HepG2 (cell line): ENCODE data around the gene TNFAIP8L1. TPM values are rescaled to one million over a fixed set of nuclear protein-coding genes. Genes with fewer than 3 reads are reported as not detected.
A peak's percentile ranks its signal among the peaks of the same experiment; 100 is the strongest.

Experiments used
- ATAC-seq: fragments of 200-7000 bp; cut with Tn5 transposase; 3 replicates; pipeline ENCODE4 v1.9.1; 2020; ENCODE audit warnings: mild to moderate bottlenecking, moderate library complexity
- BruUV-seq: library from RNA; stranded (reverse); fragments of 400-500 nt; replicated peaks from 2 replicates; lab custom pipeline; 2021; lab: Mats Ljungman, UMichigan
- CTCF ChIA-PET: fragments of 300-600 bp; formaldehyde crosslinking; extraction: SDS; loops from one replicate; lab custom pipeline; 2021; ENCODE audit warnings: low total read pairs, inconsistent platforms, low intra/inter-chr PET ratio; lab: Yijun Ruan, JAX
- POLR2A ChIA-PET: fragments of 350-600 bp; sonication (Branson Sonifier 250); formaldehyde crosslinking; loops from one replicate; lab custom pipeline; 2020; ENCODE audit warnings: antibody characterized with exemption, inconsistent platforms; lab: Yijun Ruan, JAX
- DNase-seq: peaks from one replicate; pipeline ENCODE4 v3.0.0-alpha.2; 2015; ENCODE audit warnings: low spot score
- FAIRE-seq: peaks from 3 replicates; lab custom pipeline; 2011; peaks lifted over from hg19 to GRCh38; lab: Jason Lieb, UNC
- H2AFZ ChIP-seq: one replicate; pipeline ENCODE4 v1.6.1; 2011; ENCODE audit warnings: low read length, inconsistent platforms
- H3K27ac ChIP-seq: fragments of 300-600 bp; 3 replicates; pipeline ENCODE4 v1.8.0; 2011; ENCODE audit warnings: mixed run types, mild to moderate bottlenecking, mixed read lengths, low read length, inconsistent platforms; ENCODE audit not compliant: insufficient read depth; ENCODE audit errors: extremely low read length
- H3K27me3 ChIP-seq, 2 experiments: fragments of 200-600 bp in 1 of 2; 2 replicates in 1 of 2; 3 replicates in 1 of 2; pipeline versions ENCODE4 v1.6.0 to v1.8.0; 2011; ENCODE audit warnings: low read length in 2 of 2, mild to moderate bottlenecking in 2 of 2, moderate library complexity in 2 of 2, inconsistent platforms in 1 of 2; ENCODE audit not compliant: insufficient read depth in 2 of 2, control insufficient read depth in 1 of 2
- H3K36me3 ChIP-seq, 2 experiments: fragments of 200-600 bp in 1 of 2; replicated peaks in 1 of 2; 2 replicates in 1 of 2; 3 replicates in 1 of 2; pipeline versions ENCODE4 v1.5.1 to v1.8.0; 2011; ENCODE audit warnings: low read length in 2 of 2, inconsistent platforms in 1 of 2; ENCODE audit not compliant: insufficient read depth in 2 of 2, control insufficient read depth in 1 of 2
- H3K4me1 ChIP-seq: 2 replicates; pipeline ENCODE4 v1.5.1; 2012; ENCODE audit warnings: low read length, inconsistent platforms; ENCODE audit not compliant: insufficient read depth
- H3K4me2 ChIP-seq: 2 replicates; pipeline ENCODE4 v1.6.0; 2011; ENCODE audit warnings: low read depth, low read length, inconsistent platforms
- H3K4me3 ChIP-seq, 3 experiments: fragments of 200-600 bp in 1 of 3; sonication (generic), shearing (Covaris generic) in 1 of 3; replicated peaks in 1 of 3; 2 replicates each; pipeline ENCODE4 v1.5.1; 2011 to 2016; ENCODE audit warnings: low read length in 3 of 3, inconsistent platforms in 2 of 3, low read depth in 2 of 3, mild to moderate bottlenecking in 2 of 3, control low read depth in 1 of 3, mixed read lengths in 1 of 3; ENCODE audit not compliant: insufficient read depth in 1 of 3
- H3K79me2 ChIP-seq: one replicate; pipeline ENCODE4 v1.6.1; 2011; ENCODE audit warnings: low read length, inconsistent platforms; ENCODE audit not compliant: insufficient read depth
- H3K9ac ChIP-seq: 2 replicates; pipeline ENCODE4 v1.6.0; 2011; ENCODE audit warnings: mild to moderate bottlenecking, low read depth, low read length, inconsistent platforms; ENCODE audit not compliant: insufficient read depth
- H3K9me3 ChIP-seq: 2 replicates; pipeline ENCODE4 v1.5.1; 2012; ENCODE audit warnings: mild to moderate bottlenecking, low read length
- H4K20me1 ChIP-seq: 2 replicates; pipeline ENCODE4 v1.6.0; 2011; ENCODE audit warnings: inconsistent platforms, mild to moderate bottlenecking, low read length, moderate library complexity; ENCODE audit not compliant: insufficient read depth
- BRCA1 ChIP-seq: sonication (generic); formaldehyde crosslinking; IDR thresholded peaks from 2 replicates; pipeline ENCODE4 v1.4.0; 2020; ENCODE audit warnings: missing genetic modification reagents
- CERS6 ChIP-seq: sonication (generic); formaldehyde crosslinking; IDR thresholded peaks from 2 replicates; pipeline ENCODE4 v1.5.0; 2020; ENCODE audit warnings: missing genetic modification reagents
- E2F1 ChIP-seq: sonication (generic); formaldehyde crosslinking; IDR thresholded peaks from 2 replicates; pipeline ENCODE4 v1.5.0; 2020; ENCODE audit warnings: missing genetic modification reagents
- HDAC1 ChIP-seq: sonication (generic); formaldehyde crosslinking; IDR thresholded peaks from 2 replicates; pipeline ENCODE4 v1.5.1; 2020; ENCODE audit warnings: mild to moderate bottlenecking, missing genetic modification reagents
- HMGA1 ChIP-seq: sonication (generic); formaldehyde crosslinking; conservative IDR thresholded peaks from 2 replicates; pipeline ENCODE4 v1.4.0; 2020; ENCODE audit warnings: missing genetic modification reagents
- HNF4A ChIP-seq: sonication (generic); formaldehyde crosslinking; IDR thresholded peaks from 2 replicates; pipeline ENCODE4 v1.4.0; 2020; ENCODE audit warnings: missing genetic modification reagents
- HNRNPUL1 ChIP-seq: fragments of 200-400 bp; formaldehyde crosslinking; IDR thresholded peaks from 2 replicates; pipeline ENCODE4 v1.6.1; 2017; ENCODE audit warnings: low read depth, mild to moderate bottlenecking, low read length, moderate library complexity
- IKZF1 ChIP-seq: fragments of 450-650 bp; IDR thresholded peaks from 2 replicates; pipeline ENCODE4 v1.7.1; 2016
- MIER2 ChIP-seq: IDR thresholded peaks from 2 replicates; pipeline ENCODE4 v1.6.1; 2016; ENCODE audit warnings: missing biosample characterization, missing genetic modification reagents
- NCOA2 ChIP-seq: sonication (generic); formaldehyde crosslinking; IDR thresholded peaks from 2 replicates; pipeline ENCODE4 v1.8.0; 2022; ENCODE audit warnings: inconsistent platforms
- NR2C2 ChIP-seq: sonication (generic); formaldehyde crosslinking; IDR thresholded peaks from 2 replicates; pipeline ENCODE4 v1.4.0; 2020; ENCODE audit warnings: missing genetic modification reagents, mild to moderate bottlenecking, moderate library complexity, borderline replicate concordance
- PAWR ChIP-seq: sonication (generic); formaldehyde crosslinking; IDR thresholded peaks from 2 replicates; pipeline ENCODE4 v1.4.0; 2020; ENCODE audit warnings: missing genetic modification reagents, mild to moderate bottlenecking, borderline replicate concordance
- RNF2 ChIP-seq: fragments of 450-650 bp; conservative IDR thresholded peaks from 2 replicates; pipeline ENCODE4 v1.6.1; 2016; ENCODE audit warnings: low read depth
- TARDBP ChIP-seq: sonication (generic); formaldehyde crosslinking; IDR thresholded peaks from 2 replicates; pipeline ENCODE4 v1.8.0; 2022; ENCODE audit warnings: mild to moderate bottlenecking, missing genetic modification reagents
- ZNF44 ChIP-seq: sonication (generic); formaldehyde crosslinking; IDR thresholded peaks from 2 replicates; pipeline ENCODE4 v1.5.1; 2020; ENCODE audit warnings: mild to moderate bottlenecking, missing genetic modification reagents
- ZNF451 ChIP-seq: sonication (generic); formaldehyde crosslinking; IDR thresholded peaks from 2 replicates; pipeline ENCODE4 v1.5.0; 2020; ENCODE audit warnings: mild to moderate bottlenecking, missing genetic modification reagents
- ZSCAN21 ChIP-seq: sonication (generic); formaldehyde crosslinking; IDR thresholded peaks from 2 replicates; pipeline ENCODE4 v1.8.0; 2022; ENCODE audit warnings: mild to moderate bottlenecking, missing genetic modification reagents, moderate library complexity, borderline replicate concordance
- WGBS: methylation state at CpG from one replicate; pipeline ENCODE4 v1.1.6; 2017; ENCODE audit warnings: low lambda C conversion rate; 5-methylcytosine and 5-hydroxymethylcytosine counted together
- in situ Hi-C: cut with HindIII; loops from 2 replicates; pipeline ENCODE4 v1.10.0; 2017; ENCODE audit warnings: low pct_unique_long_range_greater_than_20kb; ENCODE audit not compliant: extremely low pct_ligation_motif_present
- intact Hi-C: fragments of 100-400 bp; cut with micrococcal nuclease; formaldehyde crosslinking; loops from one replicate; pipeline ENCODE4 v1.10.0; 2022; ENCODE audit not compliant: unreplicated experiment
- polyA plus RNA-seq, 8 experiments: library from polyadenylated mRNA; depleted of rRNA in 3 of 8; stranded (reverse) in 7 of 8; unstranded in 1 of 8; fragments of >200 nt; fragmentation: Illumina TruSeq in 4 of 8; extraction: Trizol in 4 of 8; gene quantifications; 2 replicates each; pipeline versions ENCODE4 v1.2.1 to v1.2.3, GENCODE V29; 2011 to 2016; ENCODE audit warnings: low read depth in 4 of 8, missing spikeins in 1 of 8, mixed read lengths in 1 of 8; ENCODE audit not compliant: insufficient read depth in 1 of 8
- total RNA-seq, 5 experiments: library from RNA; depleted of rRNA; stranded (reverse); fragments of >200 nt; fragmentation: Illumina TruSeq; extraction: Trizol; gene quantifications; 2 replicates each; pipeline ENCODE4 v1.2.3, GENCODE V29; 2016; ENCODE audit warnings: low read depth in 1 of 5
- TF ChIP-seq, protein P1 (sequence below), 2 experiments: sonication (generic) in 1 of 2; formaldehyde crosslinking in 1 of 2; IDR thresholded peaks; 2 replicates each; pipeline versions ENCODE4 v1.6.1 to v1.9.0; 2014 to 2022; ENCODE audit warnings: antibody characterized with exemption in 1 of 2, borderline replicate concordance in 1 of 2, inconsistent platforms in 1 of 2, low read depth in 1 of 2, missing genetic modification reagents in 1 of 2

Gene TNFAIP8L1
- total and polyA plus RNA-seq, 2 of the 13 experiments (the other 11 are each of a cell fraction or from before 2014, with no cell fraction given) = 13.4 to 21.4 TPM

- Histone ChIP-seq H3K27ac (no peak overlapping the region), H3K4me3 (peak overlapping the region; percentile 57 to 80 (median 71)), H3K79me2 (peaks cover 13% of the 10 kb centered on the region), H4K20me1 (no peaks in the 10 kb centered on the region), H3K36me3 (no peaks in the 10 kb centered on the region), H3K27me3 (no peaks in the 10 kb centered on the region; a peak in 1 of 5 replicates), H3K4me1 (peaks cover 46% of the 10 kb centered on the region), H3K4me2 (peak overlapping the region; percentile 86), H3K9me3 (no peaks in the 10 kb centered on the region), H3K9ac (peak overlapping the region; percentile 61), H2AFZ (no peak overlapping the region)
- ChIA-PET POLR2A (interaction anchor here (0.7 to 1.4 kb wide), 4 partner anchors 59 to 95 kb away, joined by 3 to 7 read pairs (median 4); no protein-coding TSS in a partner anchor), CTCF (interaction anchor here (1.8 to 2.7 kb wide), 3 partner anchors 46 to 68 kb away, joined by 9 to 25 read pairs (median 13); no protein-coding TSS in a partner anchor)
- no peak for FAIRE-seq
- DNase-seq = no peak
- no TSS peak for BruUV-seq
- intact Hi-C loops = loop anchor here (2.0 kb wide), 1 partner anchor 47 kb away; no protein-coding TSS in a partner anchor
- 5% methylated on average over 13 of the region's 13 CpGs for WGBS
- in situ Hi-C loops = loop anchor here (5.0 kb wide), 1 partner anchor 58 kb away; no protein-coding TSS in a partner anchor
- no peak for ATAC-seq
- TF ChIP-seq ZNF44 (CRISPR knock-in tag) (no peak), ZSCAN21 (CRISPR knock-in tag) (no peak), HMGA1 (no peak), RNF2 (no peak), HNRNPUL1 (no peak), PAWR (CRISPR knock-in tag) (no peak), HDAC1 (CRISPR knock-in tag) (no peak), E2F1 (no peak), ZNF451 (CRISPR knock-in tag) (no peak), NCOA2 (CRISPR knock-in tag) (0 out of 2 replicates have a peak, but pooled peaks have one; percentile 5), HNF4A (CRISPR knock-in tag) (peak; percentile 23; the same call in 1 of the 2 replicates), CERS6 (no peak), NR2C2 (CRISPR knock-in tag) (0 out of 2 replicates have a peak, but pooled peaks have one; percentile 11), MIER2 (CRISPR knock-in tag) (no peak), IKZF1 (no peak), TARDBP (CRISPR knock-in tag) (no peak), BRCA1 (CRISPR knock-in tag) (no peak)
- TF ChIP-seq, protein P1, sequence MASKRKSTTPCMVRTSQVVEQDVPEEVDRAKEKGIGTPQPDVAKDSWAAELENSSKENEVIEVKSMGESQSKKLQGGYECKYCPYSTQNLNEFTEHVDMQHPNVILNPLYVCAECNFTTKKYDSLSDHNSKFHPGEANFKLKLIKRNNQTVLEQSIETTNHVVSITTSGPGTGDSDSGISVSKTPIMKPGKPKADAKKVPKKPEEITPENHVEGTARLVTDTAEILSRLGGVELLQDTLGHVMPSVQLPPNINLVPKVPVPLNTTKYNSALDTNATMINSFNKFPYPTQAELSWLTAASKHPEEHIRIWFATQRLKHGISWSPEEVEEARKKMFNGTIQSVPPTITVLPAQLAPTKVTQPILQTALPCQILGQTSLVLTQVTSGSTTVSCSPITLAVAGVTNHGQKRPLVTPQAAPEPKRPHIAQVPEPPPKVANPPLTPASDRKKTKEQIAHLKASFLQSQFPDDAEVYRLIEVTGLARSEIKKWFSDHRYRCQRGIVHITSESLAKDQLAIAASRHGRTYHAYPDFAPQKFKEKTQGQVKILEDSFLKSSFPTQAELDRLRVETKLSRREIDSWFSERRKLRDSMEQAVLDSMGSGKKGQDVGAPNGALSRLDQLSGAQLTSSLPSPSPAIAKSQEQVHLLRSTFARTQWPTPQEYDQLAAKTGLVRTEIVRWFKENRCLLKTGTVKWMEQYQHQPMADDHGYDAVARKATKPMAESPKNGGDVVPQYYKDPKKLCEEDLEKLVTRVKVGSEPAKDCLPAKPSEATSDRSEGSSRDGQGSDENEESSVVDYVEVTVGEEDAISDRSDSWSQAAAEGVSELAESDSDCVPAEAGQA (IDR thresholded peaks at IDR 0.05; ENCODE audit: low read depth) = no peak
- TF ChIP-seq, protein P1 (CRISPR knock-in tag; IDR thresholded peaks at IDR 0.05; ENCODE audit: borderline replicate concordance) = no peak
Observed at GRCh38 chr19:4635754-4636116, 3.6 kb upstream of the TNFAIP8L1 start.
